Right cardiac atrium (tissue), 5 donors: ENCODE data around the gene CARD14. TPM values are rescaled to one million over a fixed set of nuclear protein-coding genes. Genes with fewer than 3 reads are reported as not detected.
"Not testable (repeated sequence)": the region's sequence is repeated elsewhere in the genome, so short reads cannot be mapped to it uniquely, and the experiment has no call there.

Source experiments
- ATAC-seq, 2 donors: fragments of 200-7000 bp; cut with Tn5 transposase; one replicate each; pipeline versions ENCODE4 v1.8.0 to v1.9.1; 2020; ENCODE audit warnings: moderate library complexity in 2 of 2, mild to moderate bottlenecking in 1 of 2
- DNase-seq, 3 donors: peaks; one replicate each; pipeline ENCODE4 v3.0.0-alpha.2; 2020
- H3K27ac ChIP-seq: one replicate; pipeline ENCODE4 v1.5.1; 2013; ENCODE audit warnings: mild to moderate bottlenecking, low read length, control low read depth, moderate library complexity
- H3K27me3 ChIP-seq: one replicate; pipeline ENCODE4 v1.6.1; 2013; ENCODE audit not compliant: control insufficient read depth, insufficient read depth
- H3K4me1 ChIP-seq: one replicate; pipeline ENCODE4 v1.6.1; 2013; ENCODE audit warnings: low read length; ENCODE audit not compliant: control insufficient read depth, insufficient read depth
- H3K4me3 ChIP-seq: one replicate; pipeline ENCODE4 v1.5.1; 2013; ENCODE audit warnings: low read length, control low read depth
- H3K9me3 ChIP-seq: one replicate; pipeline ENCODE4 v1.6.1; 2013; ENCODE audit warnings: low read length; ENCODE audit not compliant: control insufficient read depth
- WGBS: extraction: QIAGEN DNeasy Blood & Tissue Kit; methylation state at CpG from one replicate; pipeline ENCODE4 v1.1.7; 2013; 5-methylcytosine and 5-hydroxymethylcytosine counted together
- intact Hi-C, 4 donors: fragments of 100-400 bp; cut with DNase I; formaldehyde crosslinking; loops; one replicate each; pipeline versions ENCODE4 v1.11.0 to v1.14.0; 2022 to 2023
- polyA plus RNA-seq: library from polyadenylated mRNA; stranded (reverse); fragments of 200-250 nt; gene quantifications from one replicate; pipeline ENCODE4 v1.2.3, GENCODE V29; 2013
- total RNA-seq, 4 donors: library from RNA; stranded (reverse); fragmentation: NEBNext Ultra II Directional; extraction: Animal tissue kit (Norgen Biotek cat#: 25700); gene quantifications; one replicate each; pipeline ENCODE4 v1.2.1, GENCODE V29; 2021
- donor health status: healthy with polysubstance abuse.
- donor health status: DM: no; HTN: yes; CAD: no.
- donor health status: DM: no; HTN: no; CAD: no.
- donor health status: DM: no; HTN: yes; CAD: no; lungs with severe emphysema.
- donor health status: DM: yes; HTN: yes; CAD: no.

CARD14 gene
- total and polyA plus RNA-seq, 5 donors = 0.05 to 0.20 (median 0.14) TPM; not detected in 2

GRCh38 chr17:80257716-80258213 lies 87.9 kb downstream of the CARD14 start:
- H3K4me3 ChIP-seq = no peak overlapping the region
- no peaks in the 10 kb centered on the region for H3K9me3 ChIP-seq
- 71% methylated on average over 14 of the region's 14 CpGs for WGBS
- H3K27ac ChIP-seq = no peak overlapping the region
- intact Hi-C loops = loop anchor here in 1 of 4 donors (10.0 kb wide), 1 partner anchor 397 kb away; no protein-coding TSS in a partner anchor
- peaks cover 2% of the 10 kb centered on the region for H3K4me1 ChIP-seq
- peak in 2 of 3 donors; percentile 57 to 64 for DNase-seq
- H3K27me3 ChIP-seq = no peaks in the 10 kb centered on the region
- no peak for ATAC-seq

- not testable (repeated sequence) for H3K4me3 ChIP-seq, H3K4me1 ChIP-seq, ATAC-seq, H3K27ac ChIP-seq, H3K9me3 ChIP-seq, H3K27me3 ChIP-seq
- peak in 1 of 3 donors; percentile 14 for DNase-seq
- WGBS = 87% methylated on average over 2 of the region's 2 CpGs
- intact Hi-C loops = loop anchor here in 1 of 4 donors (10.0 kb wide), 1 partner anchor 397 kb away; no protein-coding TSS in a partner anchor
These were observed 88.5 kb downstream of the CARD14 start for GRCh38 chr17:80258296-80258695.

Other genes with a start within 250 kb of the CARD14 start
- gene TBC1D16, start 134.2 kb upstream of the CARD14 start, total RNA-seq = 10 to 100 TPM; 18.5 to 27.8 (median 22.1) TPM
- 9.9 TPM for gene TBC1D16, start 134.2 kb upstream of the CARD14 start, polyA plus RNA-seq
- gene CCDC40, start 133.4 kb upstream of the CARD14 start, total RNA-seq = 1 to 10 TPM; 6.9 to 10.0 (median 7.9) TPM
- 4.9 TPM for gene CCDC40, start 133.4 kb upstream of the CARD14 start, polyA plus RNA-seq
- 10 to 100 TPM; 36.3 to 51.3 (median 45.2) TPM for gene GAA, start 68.4 kb upstream of the CARD14 start, total RNA-seq
- 37.5 TPM for gene GAA, start 68.4 kb upstream of the CARD14 start, polyA plus RNA-seq
- 10 to 100 TPM; 37.6 to 42.2 (median 38.4) TPM for gene EIF4A3, start 22.9 kb upstream of the CARD14 start, total RNA-seq
- gene EIF4A3, start 22.9 kb upstream of the CARD14 start, polyA plus RNA-seq = 30.5 TPM
- 10 to 100 TPM; 16.6 to 23.4 (median 19.9) TPM for gene SGSH, start 50.3 kb downstream of the CARD14 start, total RNA-seq
- 13.0 TPM for gene SGSH, start 50.3 kb downstream of the CARD14 start, polyA plus RNA-seq
- 1 to 10 TPM; 5.3 to 7.8 (median 6.8) TPM for gene SLC26A11, start 50.4 kb downstream of the CARD14 start, total RNA-seq
- 4.4 TPM for gene SLC26A11, start 50.4 kb downstream of the CARD14 start, polyA plus RNA-seq
- 10 to 100 TPM; 36.3 to 49.7 (median 43.9) TPM for gene RNF213, start 90.8 kb downstream of the CARD14 start, total RNA-seq
- gene RNF213, start 90.8 kb downstream of the CARD14 start, polyA plus RNA-seq = 28.7 TPM
- 10 to 100 TPM in 2 of 4 donors, 1 to 10 TPM in 2; 8.7 to 12.1 (median 10.7) TPM for gene ENDOV, start 245.1 kb downstream of the CARD14 start, total RNA-seq
- gene ENDOV, start 245.1 kb downstream of the CARD14 start, polyA plus RNA-seq = 7.8 TPM